RWPE2 (cell line): ENCODE data around the gene HORMAD2.

ENCODE experiments used
- ATAC-seq: fragments of 200-7000 bp; cut with Tn5 transposase; 3 replicates; pipeline ENCODE4 v1.9.1; 2021; ENCODE audit warnings: low read depth
- DNase-seq: peaks from one replicate; pipeline ENCODE4 v3.0.0-alpha.2; 2020; ENCODE audit warnings: low spot score
- H3K27ac ChIP-seq: fragments of 450-650 bp; 2 replicates; pipeline ENCODE4 v1.5.1; 2017; ENCODE audit warnings: mild to moderate bottlenecking; ENCODE audit not compliant: poor library complexity, severe bottlenecking
- H3K27me3 ChIP-seq: fragments of 250-450 bp; sonication (Bioruptor Pico); 2 replicates; pipeline ENCODE4 v1.5.1; 2021; ENCODE audit warnings: mild to moderate bottlenecking, moderate library complexity; ENCODE audit not compliant: insufficient read depth, poor library complexity, severe bottlenecking
- H3K36me3 ChIP-seq: fragments of 250-450 bp; sonication (Bioruptor Pico); 2 replicates; pipeline ENCODE4 v1.5.1; 2020; ENCODE audit warnings: low read depth, mild to moderate bottlenecking, moderate library complexity
- H3K4me1 ChIP-seq: fragments of 250-450 bp; sonication (Bioruptor Pico); 2 replicates; pipeline ENCODE4 v1.5.1; 2021; ENCODE audit warnings: mild to moderate bottlenecking, moderate library complexity; ENCODE audit not compliant: insufficient read depth, poor library complexity, severe bottlenecking
- H3K4me3 ChIP-seq: fragments of 250-450 bp; sonication (Bioruptor Pico); 2 replicates; pipeline ENCODE4 v1.5.1; 2021; ENCODE audit warnings: mild to moderate bottlenecking, moderate library complexity; ENCODE audit not compliant: severe bottlenecking
- H3K9me3 ChIP-seq: fragments of 250-450 bp; sonication (Bioruptor Pico); 2 replicates; pipeline ENCODE4 v1.5.1; 2021; ENCODE audit warnings: mild to moderate bottlenecking, moderate library complexity; ENCODE audit not compliant: severe bottlenecking
- TF ChIP-seq, protein P1 (sequence below): fragments of 450-650 bp; IDR thresholded peaks from one replicate; pipeline ENCODE4 v1.5.1; 2017; ENCODE audit warnings: mild to moderate bottlenecking, moderate library complexity; ENCODE audit not compliant: poor library complexity, severe bottlenecking

The HORMAD2 gene

DNA sequence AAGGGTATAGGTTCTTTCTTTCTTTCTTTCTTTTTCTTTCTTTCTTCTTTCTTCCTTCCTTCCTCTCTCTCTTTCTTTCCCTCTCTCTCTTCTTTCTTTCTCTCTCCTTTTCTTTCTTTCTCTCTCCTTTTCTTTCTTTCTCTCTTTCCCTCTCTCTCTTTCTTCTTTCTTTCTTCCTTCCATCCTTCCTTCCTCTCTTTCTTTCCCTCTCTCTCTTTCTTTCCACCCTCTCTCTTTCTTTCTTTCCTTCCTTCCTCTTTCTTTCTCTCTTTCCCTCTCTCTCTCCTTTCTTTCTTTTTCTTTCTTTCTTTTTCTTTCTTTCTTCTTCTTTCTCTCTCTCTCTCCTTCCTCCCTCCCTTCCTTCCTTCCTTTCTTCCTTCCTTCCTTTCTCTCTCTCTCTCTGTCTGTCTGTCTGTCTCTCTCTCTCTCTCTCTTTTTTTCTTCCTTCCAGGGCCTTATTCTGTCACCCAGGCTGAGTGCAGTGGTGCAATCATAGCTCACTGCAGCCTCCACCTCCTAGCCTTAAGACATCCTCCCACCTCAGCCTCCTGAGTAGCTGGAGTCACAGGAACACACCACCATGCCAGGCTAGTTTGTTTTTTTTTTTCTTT lies 139.5 kb downstream of the HORMAD2 start:
- H3K27ac ChIP-seq, result no peak overlapping the region
- ATAC-seq (no peak), DNase-seq (no peak)
- H3K4me1 ChIP-seq, result peaks cover 3% of the 10 kb centered on the region
- H3K27me3 ChIP-seq, result no peaks in the 10 kb centered on the region
- H3K9me3 ChIP-seq, result no peaks in the 10 kb centered on the region
- no peak overlapping the region for H3K4me3 ChIP-seq
- H3K36me3 ChIP-seq, result no peaks in the 10 kb centered on the region
- TF ChIP-seq, protein P1, sequence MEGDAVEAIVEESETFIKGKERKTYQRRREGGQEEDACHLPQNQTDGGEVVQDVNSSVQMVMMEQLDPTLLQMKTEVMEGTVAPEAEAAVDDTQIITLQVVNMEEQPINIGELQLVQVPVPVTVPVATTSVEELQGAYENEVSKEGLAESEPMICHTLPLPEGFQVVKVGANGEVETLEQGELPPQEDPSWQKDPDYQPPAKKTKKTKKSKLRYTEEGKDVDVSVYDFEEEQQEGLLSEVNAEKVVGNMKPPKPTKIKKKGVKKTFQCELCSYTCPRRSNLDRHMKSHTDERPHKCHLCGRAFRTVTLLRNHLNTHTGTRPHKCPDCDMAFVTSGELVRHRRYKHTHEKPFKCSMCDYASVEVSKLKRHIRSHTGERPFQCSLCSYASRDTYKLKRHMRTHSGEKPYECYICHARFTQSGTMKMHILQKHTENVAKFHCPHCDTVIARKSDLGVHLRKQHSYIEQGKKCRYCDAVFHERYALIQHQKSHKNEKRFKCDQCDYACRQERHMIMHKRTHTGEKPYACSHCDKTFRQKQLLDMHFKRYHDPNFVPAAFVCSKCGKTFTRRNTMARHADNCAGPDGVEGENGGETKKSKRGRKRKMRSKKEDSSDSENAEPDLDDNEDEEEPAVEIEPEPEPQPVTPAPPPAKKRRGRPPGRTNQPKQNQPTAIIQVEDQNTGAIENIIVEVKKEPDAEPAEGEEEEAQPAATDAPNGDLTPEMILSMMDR, result no peak

DNA sequence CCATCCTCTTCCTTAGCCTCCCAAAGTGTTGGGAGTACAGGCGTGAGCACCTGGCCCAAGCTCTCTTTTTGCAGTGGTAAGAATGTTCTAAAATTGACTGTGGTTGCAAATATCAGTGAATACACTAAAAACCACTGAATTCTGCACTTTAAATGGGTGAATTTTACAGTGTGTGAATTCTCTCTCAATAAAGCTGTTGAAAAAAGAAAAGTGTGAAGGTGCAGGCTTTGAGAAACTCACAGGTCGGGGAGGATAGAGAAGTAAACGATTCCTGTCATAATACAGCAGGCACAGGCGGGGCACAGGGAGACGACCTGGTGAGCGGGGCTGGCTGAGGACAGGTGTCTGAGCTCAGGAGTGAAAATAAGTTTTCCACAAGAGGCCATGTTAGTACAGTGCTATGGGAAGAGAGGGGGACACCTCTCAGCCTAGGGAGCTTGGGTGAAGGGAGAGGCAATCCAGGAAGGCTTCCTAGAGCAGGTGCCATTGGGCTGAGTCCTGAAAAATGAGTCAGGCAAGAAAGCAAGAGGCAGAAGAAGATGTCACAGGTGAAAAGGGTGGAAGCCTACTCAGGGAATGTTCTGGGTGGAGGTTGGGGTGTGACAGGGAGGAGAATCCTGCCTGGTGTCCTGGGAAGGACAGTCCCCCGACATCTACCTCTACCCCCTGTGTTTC lies 140.2 kb downstream of the HORMAD2 start:
- ATAC-seq (no peak), DNase-seq (no peak)
- Histone ChIP-seq H3K4me1 (peaks cover 3% of the 10 kb centered on the region), H3K9me3 (no peaks in the 10 kb centered on the region), H3K27ac (no peak overlapping the region), H3K36me3 (no peaks in the 10 kb centered on the region), H3K27me3 (no peaks in the 10 kb centered on the region), H3K4me3 (no peak overlapping the region)
- TF ChIP-seq, protein P1, result no peak

DNA sequence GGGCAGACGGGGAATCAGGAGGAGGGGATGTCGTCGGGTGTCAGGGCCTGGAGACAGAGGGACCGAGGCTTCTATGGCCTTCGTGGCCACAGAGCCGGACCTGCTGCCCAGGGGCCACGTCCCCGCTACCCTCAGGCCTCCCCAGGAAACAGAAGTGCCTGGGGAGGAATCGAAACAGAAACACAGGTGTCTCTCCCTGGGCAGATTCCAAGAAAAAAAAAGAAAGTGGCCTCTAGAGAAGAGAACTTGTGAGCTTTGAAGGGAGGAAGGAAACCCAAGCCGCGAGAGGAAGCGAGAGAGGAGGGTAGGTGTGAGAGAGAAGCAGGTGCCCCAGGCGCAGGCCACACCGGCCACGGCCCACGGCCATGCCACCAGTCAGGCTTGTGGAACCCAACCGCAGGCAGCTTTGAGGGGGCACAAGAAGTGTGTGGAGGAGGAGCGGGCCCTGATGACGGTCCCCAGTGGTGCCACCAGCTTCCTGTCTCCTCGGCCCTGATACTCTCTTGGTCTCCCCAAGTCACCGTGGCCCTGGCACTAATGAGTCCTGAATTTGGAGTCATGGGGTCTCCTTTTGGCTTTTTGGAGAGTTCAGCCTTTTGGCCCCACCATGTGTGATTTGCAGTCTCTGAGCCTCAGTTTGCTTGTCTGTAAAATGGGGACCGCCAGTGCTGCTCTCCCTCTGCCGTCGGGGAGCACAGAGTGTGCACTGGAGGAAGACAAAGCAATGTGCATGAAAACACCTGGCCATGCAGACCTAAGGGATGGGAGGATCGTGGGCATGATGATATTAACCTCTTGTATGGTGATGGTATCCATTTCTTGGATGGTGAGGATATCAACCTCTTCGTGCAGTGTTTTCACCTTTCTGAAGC lies 141.1 kb downstream of the HORMAD2 start:
- Histone ChIP-seq H3K9me3 (no peaks in the 10 kb centered on the region), H3K27ac (no peak overlapping the region), H3K27me3 (no peaks in the 10 kb centered on the region), H3K4me1 (peaks cover 3% of the 10 kb centered on the region), H3K36me3 (no peaks in the 10 kb centered on the region), H3K4me3 (no peak overlapping the region)
- TF ChIP-seq, protein P1, result no peak
- DNase-seq (no peak), ATAC-seq (no peak)

DNA sequence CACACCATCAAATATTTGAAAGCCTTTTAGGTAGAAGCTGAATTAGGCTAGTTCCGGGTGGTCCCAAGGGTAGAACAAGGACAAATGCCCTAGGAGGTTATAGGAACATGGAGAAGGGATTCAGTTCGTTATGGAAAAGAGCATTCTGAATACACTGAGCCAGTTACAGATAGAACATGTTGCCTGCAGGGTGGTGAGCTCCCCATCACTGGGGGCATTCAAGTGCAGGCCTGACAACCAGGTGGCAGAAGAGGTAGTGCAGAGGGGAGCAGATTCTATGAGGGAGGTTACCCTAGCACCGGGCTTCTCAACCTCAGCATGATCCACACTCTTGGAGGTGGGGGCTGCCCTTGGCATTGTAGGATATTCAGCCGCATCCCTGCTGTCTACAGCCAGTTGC lies 142.1 kb downstream of the HORMAD2 start:
- Histone ChIP-seq H3K36me3 (no peaks in the 10 kb centered on the region), H3K9me3 (no peaks in the 10 kb centered on the region), H3K4me3 (no peak overlapping the region), H3K27me3 (no peaks in the 10 kb centered on the region), H3K4me1 (peaks cover 3% of the 10 kb centered on the region), H3K27ac (no peak overlapping the region)
- ATAC-seq, result no peak
- DNase-seq, result no peak
- TF ChIP-seq, protein P1, result no peak
